ENCODE results near the gene PTMA.

Gene PTMA

DNA sequence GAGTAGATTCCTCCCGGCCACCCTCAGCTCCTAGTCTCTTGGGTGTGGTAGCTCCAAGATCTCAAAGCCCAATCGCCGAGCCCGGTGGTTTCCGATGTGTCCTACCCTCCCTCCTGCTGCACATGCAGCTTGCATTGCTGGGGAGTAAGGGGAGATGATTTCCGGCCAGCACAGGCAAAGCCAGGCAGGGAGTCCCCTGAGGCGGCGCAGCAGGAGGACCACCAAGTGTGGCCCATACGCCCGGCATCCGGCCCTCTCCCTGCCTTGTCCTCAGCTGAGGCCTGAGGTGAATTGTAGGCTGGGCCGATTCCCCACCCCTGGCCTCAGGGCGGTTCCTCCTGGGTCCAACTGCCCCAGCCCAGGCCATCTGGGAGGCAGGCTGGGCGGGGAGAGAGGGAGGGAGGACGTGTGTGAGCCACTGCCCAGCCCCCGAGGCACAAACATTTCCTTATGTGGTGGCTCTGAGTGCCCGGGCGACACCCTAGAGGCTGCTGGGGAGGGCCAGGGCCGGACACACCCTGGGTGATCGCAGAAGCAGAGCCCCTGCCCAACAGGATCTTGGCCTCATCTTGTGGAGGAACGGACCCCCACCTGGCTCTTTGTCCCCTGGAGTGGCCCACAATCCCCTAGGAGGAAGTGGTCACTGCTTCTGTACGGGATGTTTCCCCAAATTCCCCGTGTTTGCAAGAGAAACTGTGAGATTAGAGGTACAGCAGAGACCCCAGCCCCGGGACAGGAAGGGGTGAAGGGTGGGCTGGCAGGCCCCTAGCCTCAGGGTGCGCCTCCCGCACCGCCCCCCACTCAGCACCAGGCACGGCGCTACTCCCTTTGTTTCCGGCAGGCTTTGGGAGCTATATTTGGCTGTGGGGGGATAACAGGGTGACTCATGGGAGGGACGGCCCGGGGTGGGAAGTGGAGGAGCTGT lies 41.9 kb upstream of the PTMA start:
- TF ChIP-seq FOXP2 (optimal IDR thresholded peaks at IDR 0.05; ENCODE audit: borderline replicate concordance, extremely low read depth, extremely low read length, insufficient read depth) = peak; percentile 55
- TF ChIP-seq TAF1 (IDR thresholded peaks at IDR 0.05; ENCODE audit: borderline replicate concordance, insufficient read depth, low read length) = no peak

DNA sequence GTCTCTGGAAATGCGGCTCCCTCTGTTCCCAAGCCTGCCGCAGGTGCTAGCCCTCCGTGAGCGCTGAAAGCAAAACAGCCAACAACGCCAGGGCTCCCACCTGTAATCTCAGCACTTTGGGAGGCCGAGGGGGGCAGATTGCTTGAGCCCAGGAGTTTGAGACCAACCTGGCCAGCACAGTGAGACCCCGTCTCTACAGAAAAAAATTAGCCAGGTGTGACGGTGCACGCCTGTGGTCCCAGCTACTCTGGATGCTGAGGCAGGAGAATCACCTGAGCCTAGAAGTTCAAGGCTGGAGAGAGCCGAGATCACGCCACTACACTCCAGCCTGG lies 41.3 kb upstream of the PTMA start:
- TF ChIP-seq TAF1 (IDR thresholded peaks at IDR 0.05; ENCODE audit: borderline replicate concordance, insufficient read depth, low read length) (no peak), SIN3A (IDR thresholded peaks at IDR 0.05; ENCODE audit: borderline replicate concordance, insufficient read depth, low read length) (no peak), POLR2AphosphoS5 (IDR thresholded peaks at IDR 0.05; ENCODE audit: low read depth, low read length) (no peak), FOXP2 (optimal IDR thresholded peaks at IDR 0.05; ENCODE audit: borderline replicate concordance, extremely low read depth, extremely low read length, insufficient read depth) (no peak)
- TF ChIP-seq, protein P1, sequence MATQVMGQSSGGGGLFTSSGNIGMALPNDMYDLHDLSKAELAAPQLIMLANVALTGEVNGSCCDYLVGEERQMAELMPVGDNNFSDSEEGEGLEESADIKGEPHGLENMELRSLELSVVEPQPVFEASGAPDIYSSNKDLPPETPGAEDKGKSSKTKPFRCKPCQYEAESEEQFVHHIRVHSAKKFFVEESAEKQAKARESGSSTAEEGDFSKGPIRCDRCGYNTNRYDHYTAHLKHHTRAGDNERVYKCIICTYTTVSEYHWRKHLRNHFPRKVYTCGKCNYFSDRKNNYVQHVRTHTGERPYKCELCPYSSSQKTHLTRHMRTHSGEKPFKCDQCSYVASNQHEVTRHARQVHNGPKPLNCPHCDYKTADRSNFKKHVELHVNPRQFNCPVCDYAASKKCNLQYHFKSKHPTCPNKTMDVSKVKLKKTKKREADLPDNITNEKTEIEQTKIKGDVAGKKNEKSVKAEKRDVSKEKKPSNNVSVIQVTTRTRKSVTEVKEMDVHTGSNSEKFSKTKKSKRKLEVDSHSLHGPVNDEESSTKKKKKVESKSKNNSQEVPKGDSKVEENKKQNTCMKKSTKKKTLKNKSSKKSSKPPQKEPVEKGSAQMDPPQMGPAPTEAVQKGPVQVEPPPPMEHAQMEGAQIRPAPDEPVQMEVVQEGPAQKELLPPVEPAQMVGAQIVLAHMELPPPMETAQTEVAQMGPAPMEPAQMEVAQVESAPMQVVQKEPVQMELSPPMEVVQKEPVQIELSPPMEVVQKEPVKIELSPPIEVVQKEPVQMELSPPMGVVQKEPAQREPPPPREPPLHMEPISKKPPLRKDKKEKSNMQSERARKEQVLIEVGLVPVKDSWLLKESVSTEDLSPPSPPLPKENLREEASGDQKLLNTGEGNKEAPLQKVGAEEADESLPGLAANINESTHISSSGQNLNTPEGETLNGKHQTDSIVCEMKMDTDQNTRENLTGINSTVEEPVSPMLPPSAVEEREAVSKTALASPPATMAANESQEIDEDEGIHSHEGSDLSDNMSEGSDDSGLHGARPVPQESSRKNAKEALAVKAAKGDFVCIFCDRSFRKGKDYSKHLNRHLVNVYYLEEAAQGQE (IDR thresholded peaks at IDR 0.05; ENCODE audit: insufficient read depth in 1 of 2, low read depth in 2 of 2, low read length in 2 of 2) = no peak

DNA sequence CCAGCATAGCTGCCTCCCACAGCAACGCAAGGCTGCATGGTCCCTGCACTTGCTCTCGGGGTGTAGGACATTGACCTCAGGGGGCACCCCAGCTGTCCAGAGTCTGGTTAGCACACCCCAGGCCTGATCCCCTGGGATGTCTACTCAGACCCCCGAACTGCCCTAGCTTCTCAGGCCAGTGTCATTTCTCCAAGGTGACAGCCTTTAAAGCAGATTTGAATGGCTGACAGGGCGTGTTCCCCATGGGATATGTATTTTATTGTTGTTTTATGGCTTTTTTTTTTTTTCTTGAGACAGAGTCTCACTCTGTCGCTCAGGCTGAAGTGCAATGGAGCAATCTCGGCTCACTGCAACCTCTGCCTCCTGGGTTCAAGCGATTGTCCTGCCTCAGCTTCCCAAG lies 40.8 kb upstream of the PTMA start:
- TF ChIP-seq, protein P1 (IDR thresholded peaks at IDR 0.05; ENCODE audit: insufficient read depth in 1 of 2, low read depth in 2 of 2, low read length in 2 of 2) = no peak
- TF ChIP-seq FOXP2 (optimal IDR thresholded peaks at IDR 0.05; ENCODE audit: borderline replicate concordance, extremely low read depth, extremely low read length, insufficient read depth) = no peak
- no peak for TF ChIP-seq SIN3A (IDR thresholded peaks at IDR 0.05; ENCODE audit: borderline replicate concordance, insufficient read depth, low read length)
- TF ChIP-seq POLR2AphosphoS5 (IDR thresholded peaks at IDR 0.05; ENCODE audit: low read depth, low read length) = no peak
- TF ChIP-seq TAF1 (IDR thresholded peaks at IDR 0.05; ENCODE audit: borderline replicate concordance, insufficient read depth, low read length) = no peak

DNA sequence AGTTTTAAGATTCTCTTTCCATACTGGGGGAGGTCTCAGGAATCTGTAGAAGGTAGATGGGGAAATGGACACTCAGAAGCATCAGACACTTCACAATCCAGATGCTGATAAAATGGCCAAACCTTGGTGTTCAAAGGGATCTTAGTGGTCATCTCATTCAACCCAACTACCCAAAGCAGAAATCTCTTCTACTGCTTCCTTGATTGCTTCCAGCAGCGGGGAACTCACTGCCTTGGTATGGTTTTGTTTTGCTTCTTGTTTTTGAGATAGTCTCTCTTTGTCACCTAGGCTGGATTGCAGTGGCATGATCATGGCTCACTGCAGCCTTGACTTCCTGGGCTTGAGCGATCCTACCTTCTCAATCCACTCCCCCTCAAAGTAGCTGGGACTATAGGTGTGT lies 39.3 kb upstream of the PTMA start:
- no peak for TF ChIP-seq SIN3A (IDR thresholded peaks at IDR 0.05; ENCODE audit: borderline replicate concordance, insufficient read depth, low read length)
- TF ChIP-seq TAF1 (IDR thresholded peaks at IDR 0.05; ENCODE audit: borderline replicate concordance, insufficient read depth, low read length) = no peak
- TF ChIP-seq, protein P1 (IDR thresholded peaks at IDR 0.05; ENCODE audit: insufficient read depth in 1 of 2, low read depth in 2 of 2, low read length in 2 of 2) = no peak
- TF ChIP-seq POLR2AphosphoS5 (IDR thresholded peaks at IDR 0.05; ENCODE audit: low read depth, low read length) = no peak
- no peak for TF ChIP-seq FOXP2 (optimal IDR thresholded peaks at IDR 0.05; ENCODE audit: borderline replicate concordance, extremely low read depth, extremely low read length, insufficient read depth)

DNA sequence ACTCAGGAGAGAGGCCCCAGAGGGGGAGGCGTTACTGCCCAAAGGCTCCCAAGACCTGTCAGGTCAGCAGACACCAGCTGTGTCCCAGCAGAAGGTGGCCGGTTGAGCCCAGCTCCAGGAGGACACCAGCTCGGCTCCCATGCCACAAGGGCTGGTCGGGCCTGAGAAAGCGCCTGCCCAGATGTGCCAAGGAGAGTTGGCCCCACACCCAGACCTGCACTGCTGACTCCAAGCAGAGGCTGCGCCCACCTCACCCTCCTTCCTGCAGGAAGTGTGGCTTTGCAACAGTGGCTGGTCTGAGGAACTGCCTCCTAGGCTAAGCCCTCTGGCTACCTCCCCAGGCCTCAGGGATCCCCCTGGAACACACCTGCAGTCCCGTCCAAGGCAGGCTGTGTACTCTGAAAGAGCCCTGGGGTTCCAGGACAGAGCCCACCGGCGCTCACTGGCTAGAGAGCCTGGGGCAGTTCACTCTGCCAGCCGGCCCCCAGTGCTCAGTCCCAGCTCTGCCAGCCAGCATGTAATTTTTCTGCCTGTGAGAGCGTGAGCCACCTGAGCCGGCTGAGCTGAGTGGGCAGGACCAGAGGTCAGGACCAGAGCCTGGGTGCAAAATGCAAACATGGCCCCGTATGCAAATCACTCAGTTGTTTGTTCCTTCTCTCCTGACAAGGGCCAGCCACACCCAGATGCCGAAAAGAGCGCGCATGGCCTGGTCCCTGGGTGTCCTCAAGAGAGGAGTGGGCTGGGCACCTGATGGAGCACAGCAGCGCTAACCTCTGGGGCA lies 36.9 kb upstream of the PTMA start:
- TF ChIP-seq TAF1 (IDR thresholded peaks at IDR 0.05; ENCODE audit: borderline replicate concordance, insufficient read depth, low read length) = no peak
- TF ChIP-seq FOXP2 (optimal IDR thresholded peaks at IDR 0.05; ENCODE audit: borderline replicate concordance, extremely low read depth, extremely low read length, insufficient read depth) = no peak
- no peak for TF ChIP-seq POLR2AphosphoS5 (IDR thresholded peaks at IDR 0.05; ENCODE audit: low read depth, low read length)
- no peak for TF ChIP-seq SIN3A (IDR thresholded peaks at IDR 0.05; ENCODE audit: borderline replicate concordance, insufficient read depth, low read length)
- TF ChIP-seq, protein P1 (IDR thresholded peaks at IDR 0.05; ENCODE audit: insufficient read depth in 1 of 2, low read depth in 2 of 2, low read length in 2 of 2) = no peak
